ELR (cell line): ENCODE measurements around the gene UBE2D1.

Source experiments
- DNase-seq: peaks from one replicate; pipeline ENCODE4 v3.0.0-alpha.2; 2015; ENCODE audit warnings: low read depth

Gene UBE2D1

DNA sequence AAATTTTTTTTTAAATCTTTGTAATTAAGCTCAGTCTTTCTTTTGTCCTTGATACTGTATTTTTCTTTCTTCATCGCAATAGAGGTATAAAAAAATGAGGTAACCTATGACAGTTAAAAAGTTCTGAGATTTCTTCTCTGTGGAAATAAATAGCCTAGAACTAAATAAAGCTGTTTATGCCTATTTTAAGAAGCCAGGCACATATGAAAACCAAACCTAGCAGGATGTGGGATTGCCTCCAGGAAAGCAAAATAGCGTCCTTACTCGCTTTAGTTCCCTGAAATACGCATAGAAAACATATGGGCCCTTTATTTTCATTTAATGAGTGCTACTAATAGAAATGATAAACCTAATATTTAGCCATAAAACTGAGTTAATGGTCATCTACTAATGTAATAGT, 6.6 kb downstream of the UBE2D1 start:
- DNase-seq: no peak

DNA sequence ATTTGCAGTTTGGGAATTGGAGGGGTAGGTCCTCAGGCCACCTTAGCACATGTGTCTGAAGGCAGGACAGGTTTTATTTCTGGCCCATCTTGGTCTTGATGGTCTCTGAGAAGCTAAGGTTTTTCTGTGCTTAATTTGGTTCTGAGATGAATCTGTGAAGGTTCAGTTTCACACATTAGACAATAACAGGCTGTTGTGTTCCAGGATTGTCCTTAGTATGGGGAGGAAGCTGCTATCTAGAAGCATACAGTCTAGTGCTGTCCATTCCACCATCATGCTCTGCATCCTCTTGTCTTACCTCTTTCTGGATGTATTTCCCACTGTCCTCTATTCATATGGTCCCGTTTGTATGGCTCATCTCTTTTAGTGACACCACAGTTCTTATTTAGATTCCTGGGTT, 7.1 kb downstream of the UBE2D1 start:
- DNase-seq: no peak

DNA sequence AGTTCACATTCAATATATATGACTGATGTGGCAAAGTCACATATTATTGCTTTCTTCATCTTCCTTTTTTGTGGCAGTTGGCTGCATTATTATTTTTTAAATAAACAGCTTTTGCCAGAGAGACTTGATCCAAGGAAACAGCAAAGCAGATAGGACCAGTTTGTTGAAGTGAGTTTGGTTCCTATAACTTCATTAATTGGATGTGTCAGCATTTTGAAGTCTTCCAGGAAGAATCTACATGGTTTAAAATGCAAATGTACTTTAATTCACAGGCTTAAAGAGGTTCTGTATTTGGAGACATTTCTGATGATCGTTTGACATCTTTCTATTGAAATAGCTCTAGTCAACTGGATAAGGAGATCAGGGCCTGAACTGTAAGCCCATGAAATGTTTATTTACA, 13.2 kb downstream of the UBE2D1 start:
- no peak for DNase-seq

DNA sequence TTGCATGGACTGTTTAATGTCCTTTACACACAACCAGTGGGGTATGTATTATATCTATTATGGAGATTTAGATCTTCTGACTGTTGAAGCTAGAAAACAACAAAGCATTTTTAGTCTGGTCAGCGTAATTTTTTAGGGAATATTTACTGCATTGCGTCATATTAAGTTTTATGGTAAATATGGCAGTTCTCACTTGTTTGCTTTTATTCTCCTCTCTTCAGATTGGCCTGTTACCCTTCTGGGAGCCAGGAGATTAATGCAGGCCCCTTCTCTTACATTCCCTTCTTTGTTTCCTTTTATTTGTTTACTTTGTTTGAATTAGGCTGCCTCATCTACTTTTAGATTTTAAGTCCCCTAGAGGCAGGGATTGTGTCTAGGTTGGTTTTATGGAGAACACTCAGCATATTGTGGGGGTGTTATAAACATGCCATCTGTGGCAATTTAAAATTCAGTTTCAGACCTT, 13.8 kb downstream of the UBE2D1 start:
- no peak for DNase-seq

DNA sequence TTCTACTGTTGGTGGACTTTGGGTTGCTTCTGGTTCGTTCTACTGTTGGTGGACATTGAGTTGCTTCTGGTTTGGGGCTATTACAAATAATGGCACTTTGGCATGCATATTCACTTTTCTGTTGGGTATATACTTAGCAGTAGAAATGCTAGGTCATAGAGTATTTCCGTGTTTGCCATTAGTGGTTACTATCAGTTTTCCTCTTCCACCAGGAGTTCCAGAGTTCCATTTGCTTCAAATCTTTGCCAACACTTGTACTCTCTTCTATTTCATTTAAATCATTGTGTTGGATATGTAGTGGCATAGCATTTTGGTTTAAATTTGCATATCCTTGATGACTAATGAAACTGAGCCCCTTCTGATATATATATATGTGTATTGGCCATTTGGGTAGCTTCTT, 15.2 kb downstream of the UBE2D1 start:
- DNase-seq: no peak

DNA sequence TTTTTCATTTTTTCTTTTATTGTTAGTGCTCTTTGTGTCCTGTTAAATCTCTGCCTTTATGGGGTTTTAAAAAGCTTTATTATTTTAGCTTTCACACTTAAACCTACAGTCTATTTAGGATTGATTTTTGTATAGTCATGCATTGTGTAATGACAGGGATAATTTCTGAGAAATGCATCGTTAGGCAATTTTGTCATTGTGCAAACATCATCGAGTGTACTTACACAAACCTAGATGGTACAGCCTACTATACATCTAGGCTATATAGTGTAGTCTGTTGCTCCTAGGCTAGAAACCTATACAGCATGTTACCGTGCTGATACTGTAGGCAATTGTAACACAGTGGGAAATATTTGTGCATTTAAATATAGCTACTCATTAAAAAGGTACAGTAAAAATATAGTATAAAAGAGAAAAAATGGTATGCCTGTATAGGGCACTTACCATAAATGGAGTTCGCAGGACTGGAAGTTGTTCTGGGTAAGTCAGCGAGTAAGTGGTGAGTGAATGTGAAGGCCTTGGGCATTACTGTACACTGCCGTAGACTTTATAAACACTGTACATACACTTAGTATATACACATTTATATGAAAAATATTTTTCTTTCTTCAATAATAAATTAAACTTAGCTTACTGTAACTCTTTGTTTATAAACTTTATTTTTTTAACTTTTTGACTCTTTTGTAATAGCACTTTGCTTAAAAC, 16.0 kb downstream of the UBE2D1 start:
- no peak for DNase-seq

DNA sequence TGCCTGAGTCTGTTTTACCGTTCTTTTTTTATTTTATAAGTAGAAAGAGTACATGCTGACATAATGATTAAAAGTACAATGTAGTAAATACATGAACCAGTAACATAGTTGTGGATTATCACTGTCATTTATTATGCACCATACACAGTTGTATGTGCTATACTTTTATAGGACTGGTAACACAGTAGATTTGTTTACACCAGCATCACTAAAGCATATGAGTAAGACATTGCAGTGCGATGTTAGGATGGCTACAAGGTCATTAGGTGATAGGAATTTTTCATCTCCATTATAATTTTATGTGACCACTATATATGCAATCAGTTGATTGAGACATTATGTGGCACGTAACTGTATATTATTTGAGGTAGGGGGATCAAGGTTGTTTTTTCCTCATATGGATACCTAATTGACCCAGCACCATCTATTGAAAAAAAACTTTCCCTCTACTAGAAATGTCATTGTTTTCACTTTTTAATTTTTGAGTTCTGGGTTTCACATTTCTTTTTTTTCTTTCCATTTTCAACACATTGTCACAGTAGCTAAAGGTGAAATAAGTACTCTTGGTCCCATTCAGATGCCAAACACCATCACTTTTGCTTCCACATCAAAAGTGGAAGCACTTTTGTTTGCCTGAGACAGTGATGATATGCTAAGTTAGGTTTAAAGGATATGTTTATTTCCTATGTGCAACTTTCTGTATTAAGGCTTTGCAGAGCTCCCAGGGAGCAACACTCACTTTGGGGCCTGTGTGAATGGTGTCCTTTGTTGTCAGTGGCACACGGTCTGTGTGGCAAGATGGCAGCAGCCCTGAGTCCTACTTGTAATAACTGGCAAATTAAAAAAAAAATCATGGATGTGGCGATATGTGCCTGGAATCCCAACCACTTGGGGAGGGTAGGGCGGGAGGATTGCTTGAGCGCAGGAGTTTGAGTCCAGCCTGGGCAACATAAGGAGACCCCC, 17.1 kb downstream of the UBE2D1 start:
- DNase-seq: no peak

DNA sequence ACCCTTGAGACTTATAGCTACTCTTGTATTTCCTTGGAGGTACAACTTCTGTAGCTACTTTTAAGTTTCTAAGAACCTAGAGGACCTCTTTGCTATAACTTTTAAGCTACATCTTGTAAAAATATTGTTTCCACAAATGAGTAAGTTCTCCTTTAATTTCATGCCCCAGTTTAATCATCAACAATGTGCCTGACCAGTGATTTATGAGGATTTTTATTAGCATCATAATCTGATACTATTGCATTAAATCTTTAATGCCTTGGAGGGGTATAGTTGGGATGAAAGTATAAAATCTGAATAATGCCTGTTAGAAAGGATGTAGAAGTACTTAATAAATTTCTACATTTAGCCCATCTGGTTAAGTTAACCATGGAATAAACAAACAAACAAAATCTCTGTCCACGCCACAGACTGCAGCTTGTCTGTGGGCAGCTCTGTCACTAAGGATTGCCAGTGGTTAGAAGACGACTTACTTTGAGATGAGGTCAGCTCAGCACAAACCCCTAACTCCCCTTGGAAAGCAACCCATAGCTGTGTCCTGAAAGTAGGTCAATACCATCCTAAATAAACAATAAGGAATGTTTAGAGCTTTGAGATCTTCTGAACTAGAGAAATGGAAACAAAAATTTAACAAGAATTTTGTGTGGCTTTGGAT, 18.3 kb downstream of the UBE2D1 start:
- DNase-seq: no peak

DNA sequence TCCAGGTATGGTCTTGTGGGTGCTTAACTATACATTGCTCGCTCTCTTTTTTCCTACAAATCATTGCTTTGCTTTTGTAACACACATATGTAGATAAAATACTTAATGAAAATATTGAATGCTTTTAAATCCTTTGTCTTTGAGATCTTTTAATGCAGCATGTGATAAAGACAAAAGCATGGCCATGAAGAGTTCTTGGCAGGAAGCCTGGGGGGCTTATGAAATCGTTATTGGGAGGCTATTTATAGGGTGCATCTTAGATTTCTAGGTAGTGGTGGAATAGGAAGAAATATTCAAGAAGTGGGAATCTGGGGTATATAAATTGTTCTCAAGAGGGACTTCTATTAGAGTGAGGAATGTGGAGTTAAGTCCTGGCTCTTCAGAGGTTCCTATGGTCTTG, 21.9 kb downstream of the UBE2D1 start:
- no peak for DNase-seq

DNA sequence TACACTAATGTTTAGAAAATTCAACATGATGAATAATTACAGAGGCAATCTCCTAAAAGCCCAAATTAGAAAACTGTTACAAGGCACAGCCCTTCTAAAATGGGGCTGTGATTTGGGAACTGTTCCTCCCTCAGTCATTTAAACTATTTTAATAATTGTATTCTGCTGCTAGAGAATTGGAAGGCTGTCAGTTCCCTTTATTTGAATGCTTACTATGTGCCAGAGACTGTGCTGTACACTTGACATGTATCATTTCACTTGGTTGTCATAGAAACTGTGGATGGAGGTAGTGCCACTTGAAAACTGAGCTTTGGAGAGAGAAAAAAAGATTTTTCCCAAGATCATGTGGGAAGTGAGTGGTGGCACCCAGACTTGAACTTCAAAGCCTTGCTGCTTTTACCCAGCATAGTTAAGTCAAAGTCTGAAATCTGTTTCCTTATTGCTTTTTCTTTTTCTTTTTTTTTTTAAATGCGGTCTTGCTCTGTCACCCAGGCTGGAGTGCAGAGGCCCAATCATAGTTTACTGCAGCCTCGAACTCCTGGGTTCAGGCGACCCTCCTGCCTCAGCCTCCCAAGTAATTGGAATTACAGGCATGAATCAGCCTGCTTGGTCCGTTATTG, 23.6 kb downstream of the UBE2D1 start:
- DNase-seq: no peak

DNA sequence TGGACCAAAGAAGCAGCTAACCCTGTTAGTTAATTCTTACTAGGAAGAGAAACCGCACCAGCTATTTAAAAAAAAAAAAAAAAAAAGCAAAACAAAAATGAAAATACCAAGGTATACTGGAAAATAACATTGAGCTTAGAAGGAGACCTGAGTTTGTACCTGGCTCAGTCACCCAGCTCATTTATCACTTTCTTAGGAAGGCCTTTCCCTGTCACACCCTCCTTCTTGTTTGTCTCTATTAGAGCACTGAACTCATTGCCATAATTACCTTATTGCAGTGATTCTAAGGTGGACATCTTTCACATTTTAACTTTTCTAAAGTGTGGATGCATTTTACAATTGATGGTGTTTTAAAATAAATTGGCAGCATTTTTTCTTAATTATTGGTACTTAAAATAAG, 24.1 kb downstream of the UBE2D1 start:
- DNase-seq: no peak

DNA sequence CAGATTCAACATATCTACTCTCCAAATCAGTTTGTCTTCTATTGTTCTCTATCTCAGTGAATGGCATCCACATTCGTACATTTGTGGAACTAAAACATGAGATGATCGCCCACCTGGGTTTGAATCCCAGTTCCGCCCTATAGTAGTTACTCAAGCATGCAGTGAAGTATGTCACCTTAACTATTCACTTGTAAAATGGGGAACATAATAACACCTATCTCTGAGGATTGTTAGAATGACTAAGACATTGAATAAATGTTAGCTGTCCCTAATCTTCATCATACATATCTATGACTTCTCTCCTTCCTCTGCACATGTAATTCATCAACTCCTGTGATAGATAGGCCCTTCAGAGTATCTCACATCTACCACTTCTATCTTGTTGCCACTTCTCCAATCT, 24.7 kb downstream of the UBE2D1 start:
- DNase-seq: no peak

DNA sequence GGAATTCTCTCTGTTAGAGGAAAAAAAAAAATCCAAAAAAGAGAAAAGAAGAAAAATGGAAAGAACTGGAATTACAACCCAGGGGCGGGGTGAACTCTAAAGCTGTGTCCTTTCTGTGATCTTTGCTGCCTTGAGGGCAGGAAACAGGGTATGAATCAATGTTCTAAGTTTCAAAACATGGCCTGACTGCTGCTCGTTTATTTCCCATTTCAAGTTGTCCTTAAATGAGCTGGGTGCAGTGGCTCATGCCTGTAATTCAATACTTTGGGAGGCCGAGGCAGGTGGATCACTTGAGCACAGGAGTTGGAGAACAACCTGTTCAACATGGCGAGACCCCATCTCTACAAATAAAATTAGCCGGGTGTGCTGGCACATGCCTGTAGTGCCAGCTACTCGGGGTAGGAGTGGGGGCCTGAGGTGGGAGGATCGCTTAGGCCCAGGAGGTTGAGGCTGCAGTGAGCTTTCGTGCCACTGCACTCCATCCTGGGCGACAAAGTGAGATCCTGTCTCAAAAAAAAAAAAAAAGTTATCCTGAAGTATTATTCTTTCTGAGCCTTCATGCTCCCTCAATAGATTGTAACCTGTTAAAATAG, 25.7 kb downstream of the UBE2D1 start:
- DNase-seq: peak; percentile 54

DNA sequence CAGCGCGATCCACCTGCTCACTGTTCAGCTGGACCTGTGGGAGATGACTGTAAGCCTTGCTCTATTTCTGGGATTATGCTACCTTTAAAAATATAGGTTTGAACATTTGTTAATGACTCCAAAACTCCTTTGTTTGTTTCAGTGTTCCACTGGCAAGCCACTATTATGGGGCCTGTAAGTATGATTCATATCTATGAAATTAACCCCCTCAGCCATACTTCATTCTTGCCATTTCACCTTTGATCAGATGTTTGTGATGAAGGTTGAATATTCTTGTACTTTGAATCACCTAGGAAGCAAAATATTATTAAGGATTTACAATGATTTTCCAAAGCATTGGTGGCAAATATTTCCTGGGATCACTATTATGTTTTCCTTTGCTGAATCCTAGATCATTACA, 26.5 kb downstream of the UBE2D1 start:
- DNase-seq: peak; percentile 19

DNA sequence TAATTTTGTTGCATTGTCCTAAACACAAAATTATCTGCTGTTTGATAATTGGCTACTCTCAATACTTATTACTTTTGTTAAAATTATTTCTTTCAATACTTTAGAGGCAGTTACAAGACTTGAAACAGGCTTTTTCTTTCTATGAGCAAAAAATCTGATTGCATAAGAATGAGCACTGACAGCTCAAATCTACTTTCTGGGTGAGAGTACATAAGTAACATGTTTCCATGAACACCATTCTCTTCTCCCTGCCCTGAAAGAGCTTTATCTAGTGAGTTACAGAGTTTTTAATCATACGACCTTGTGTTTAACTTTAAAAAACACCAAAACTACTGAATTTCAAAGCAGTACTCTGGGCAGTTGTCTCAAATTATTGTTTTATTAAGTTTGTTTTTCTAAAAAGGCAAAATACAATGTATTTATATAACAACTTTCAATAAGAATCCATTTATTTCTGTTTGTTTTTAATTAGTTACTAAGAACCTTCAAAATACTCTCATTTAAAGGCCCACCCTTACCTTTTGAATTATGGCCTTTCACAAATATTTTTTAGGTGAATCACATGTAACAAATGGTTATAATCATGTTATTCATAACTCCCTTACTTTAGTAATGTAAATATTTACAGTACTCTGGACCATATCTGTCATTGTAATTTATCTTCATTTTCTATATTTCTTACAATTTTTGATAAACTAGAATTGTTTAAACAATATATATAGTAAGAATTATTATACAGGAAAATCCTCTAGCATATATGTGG, 27.4 kb downstream of the UBE2D1 start:
- DNase-seq: peak; percentile 61

DNA sequence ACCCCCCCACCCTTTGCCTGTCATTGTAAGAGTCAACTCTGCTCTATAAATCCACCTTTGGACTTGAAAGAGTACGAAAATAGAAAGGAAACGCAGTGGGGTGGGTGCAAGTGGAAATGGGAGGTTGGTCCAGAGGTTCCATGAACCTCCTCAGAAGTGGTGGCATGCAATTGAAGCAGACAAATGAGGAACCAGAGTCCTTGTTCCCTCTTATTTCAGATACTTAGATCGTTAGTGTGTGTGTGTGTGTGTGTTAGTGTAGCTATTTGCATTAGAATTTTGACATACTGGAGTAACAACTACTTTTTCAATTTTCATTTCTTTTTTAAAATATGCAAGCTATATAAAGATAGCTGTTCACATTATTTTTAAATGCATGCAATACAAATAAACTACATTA, 32.3 kb downstream of the UBE2D1 start:
- DNase-seq: no peak

DNA sequence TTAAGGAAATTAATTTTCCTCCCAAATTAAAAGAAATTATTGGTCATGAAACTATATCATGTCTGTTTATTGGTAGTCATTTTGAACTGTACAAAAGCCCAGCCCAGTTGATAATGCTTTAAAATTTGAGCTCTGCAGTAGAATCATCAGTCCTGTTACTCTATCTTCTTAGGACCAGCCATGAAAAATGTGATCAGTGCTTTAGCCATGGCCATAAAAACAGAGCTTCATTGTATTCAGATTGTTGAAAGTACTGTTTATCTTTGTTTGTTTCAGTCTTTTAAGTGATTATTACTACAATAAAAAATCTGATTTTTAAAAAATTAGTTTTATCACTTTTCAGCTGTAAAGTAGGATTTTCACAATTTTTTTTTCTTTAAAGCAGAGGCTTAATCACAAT, 36.7 kb downstream of the UBE2D1 start:
- no peak for DNase-seq

DNA sequence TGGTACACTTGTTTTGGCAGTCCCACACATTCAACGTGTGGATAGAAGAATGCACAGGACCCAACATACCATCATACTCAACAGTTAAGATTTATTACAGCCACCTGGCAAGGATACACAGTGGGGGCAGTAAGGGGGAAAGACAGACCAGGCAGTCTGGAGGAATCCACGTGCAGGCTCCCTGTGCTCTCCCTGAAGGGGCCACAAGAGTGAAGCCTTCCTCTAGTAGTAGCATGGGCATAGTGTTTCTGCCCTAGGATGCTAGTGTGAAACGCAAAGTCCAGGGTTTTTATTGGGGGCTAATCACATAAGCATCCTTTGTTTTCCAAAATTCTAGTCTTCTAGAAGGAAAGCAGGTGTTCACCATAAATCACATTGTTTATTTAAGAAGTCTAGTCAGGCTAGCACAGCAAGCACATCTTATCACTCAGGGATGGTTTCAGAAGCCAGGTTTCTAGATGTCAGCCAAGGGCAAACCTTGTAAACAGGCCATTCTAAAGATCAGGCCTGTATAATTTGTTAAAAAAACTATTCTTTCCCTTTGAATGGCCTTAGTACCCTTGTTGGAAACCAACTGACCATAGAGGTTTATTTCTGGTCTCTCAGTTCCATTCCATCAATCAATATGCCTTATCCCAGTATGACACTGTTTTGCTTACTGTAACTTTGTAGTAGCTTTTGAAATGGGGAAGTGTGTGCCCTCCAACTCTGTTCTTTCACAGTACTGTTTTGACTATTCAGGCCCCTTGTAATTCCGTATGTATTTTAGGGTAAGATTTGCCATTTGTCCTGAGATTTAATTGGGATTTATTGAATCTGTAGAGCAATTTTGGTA, 38.0 kb downstream of the UBE2D1 start:
- no peak for DNase-seq

DNA sequence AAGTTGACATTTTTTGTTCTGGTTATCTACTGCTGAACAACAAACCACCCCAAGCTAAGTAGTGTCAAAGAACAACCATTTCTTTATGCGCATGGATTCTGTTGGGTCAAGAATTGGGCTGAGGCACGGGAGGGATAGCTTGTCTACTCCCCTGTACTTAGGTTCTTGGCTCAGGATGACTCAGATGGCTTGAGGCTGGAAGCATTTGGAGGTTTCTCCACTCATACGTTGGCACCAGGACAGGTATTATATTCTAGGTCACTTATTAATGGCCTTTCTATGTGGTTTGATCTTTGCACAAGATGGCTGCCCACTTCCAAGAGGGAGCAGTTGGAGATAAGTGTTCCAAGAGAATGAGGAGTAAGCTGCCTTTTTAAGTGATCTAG, 38.6 kb downstream of the UBE2D1 start:
- peak; percentile 47 for DNase-seq

DNA sequence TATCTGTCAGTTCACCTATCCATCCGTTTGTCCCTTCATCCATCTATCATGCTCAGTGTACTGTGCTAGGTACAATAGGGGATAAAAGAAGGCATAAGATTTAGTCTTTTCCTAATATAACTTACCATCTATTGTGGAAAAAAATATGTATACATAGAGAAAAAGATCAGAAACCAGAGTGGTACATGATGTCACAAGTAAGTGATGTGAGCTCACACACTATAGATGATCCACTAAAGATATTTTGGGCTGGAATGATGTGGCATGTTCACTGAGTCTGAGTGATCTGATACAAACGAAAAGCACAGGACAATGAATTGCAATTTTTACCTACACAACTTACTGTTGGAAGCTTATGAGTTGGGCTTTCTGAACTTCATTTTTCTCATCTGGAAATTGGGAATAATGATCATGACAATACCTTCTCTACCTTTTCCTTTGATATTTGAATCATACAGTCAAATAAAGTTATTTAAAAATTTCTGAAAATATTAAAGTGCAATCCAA, 47.7 kb downstream of the UBE2D1 start:
- DNase-seq: no peak
